Endothelial cell of umbilical vein (primary cell): ENCODE results near the gene CHCHD10. TPM values are rescaled to one million over a fixed set of nuclear protein-coding genes. Genes with fewer than 3 reads are reported as not detected.

Experiments used
- BruUV-seq: library from RNA; stranded (reverse); fragments of 400-500 nt; replicated peaks from 2 replicates; lab custom pipeline; 2021; lab: Mats Ljungman, UMichigan
- CTCF ChIA-PET: fragments of 300-600, 350-600 bp; sonication (Branson Sonifier 250); formaldehyde crosslinking; loops from one replicate; lab custom pipeline; 2021; ENCODE audit warnings: antibody characterized with exemption, inconsistent platforms; lab: Charles Lee
- POLR2A ChIA-PET: fragments of 300-600, 350-600 bp; sonication (Branson Sonifier 250); formaldehyde crosslinking; loops from one replicate; lab custom pipeline; 2021; ENCODE audit warnings: antibody characterized with exemption, inconsistent platforms; lab: Charles Lee
- DNase-seq: peaks from one replicate; pipeline ENCODE4 v3.0.0-alpha.2; 2011; ENCODE audit warnings: low read depth, low spot score
- FAIRE-seq: peaks from 2 replicates; lab custom pipeline; 2011; peaks lifted over from hg19 to GRCh38; lab: Jason Lieb, UNC
- H2AFZ ChIP-seq: 2 replicates; pipeline ENCODE4 v1.6.0; 2012; ENCODE audit warnings: low read depth, low read length, control low read depth, inconsistent platforms
- H3K27ac ChIP-seq: 2 replicates; pipeline ENCODE4 v1.5.1; 2011; ENCODE audit warnings: low read depth, mild to moderate bottlenecking, control low read depth, low read length, moderate library complexity; ENCODE audit not compliant: insufficient read depth
- H3K27me3 ChIP-seq, 2 experiments: 2 replicates each; pipeline versions ENCODE4 v1.6.0 to v1.6.1; 2011; ENCODE audit warnings: low read length in 2 of 2, mixed read lengths in 1 of 2; ENCODE audit not compliant: control insufficient read depth in 2 of 2, insufficient read depth in 2 of 2
- H3K36me3 ChIP-seq, 2 experiments: 2 replicates in 1 of 2; 3 replicates in 1 of 2; pipeline ENCODE4 v1.5.1; 2011; ENCODE audit warnings: low read length in 2 of 2, mild to moderate bottlenecking in 1 of 2, moderate library complexity in 1 of 2; ENCODE audit not compliant: control insufficient read depth in 2 of 2, insufficient read depth in 2 of 2; ENCODE audit errors: extremely low read depth in 1 of 2
- H3K4me1 ChIP-seq: 3 replicates; pipeline ENCODE4 v1.5.1; 2011; ENCODE audit warnings: mild to moderate bottlenecking, low read length; ENCODE audit not compliant: control insufficient read depth, insufficient read depth; ENCODE audit errors: extremely low read depth
- H3K4me2 ChIP-seq: 2 replicates; pipeline ENCODE4 v1.6.1; 2011; ENCODE audit warnings: low read length, control low read depth, mixed read lengths; ENCODE audit not compliant: insufficient read depth
- H3K4me3 ChIP-seq, 3 experiments: fragments of 200-600 bp in 1 of 3; sonication (generic), shearing (Covaris generic) in 1 of 3; replicated peaks in 1 of 3; 2 replicates each; pipeline ENCODE4 v1.5.1; 2011 to 2016; ENCODE audit warnings: control low read depth in 3 of 3, low read length in 3 of 3, mild to moderate bottlenecking in 2 of 3, inconsistent platforms in 1 of 3, low read depth in 1 of 3, moderate library complexity in 1 of 3; ENCODE audit not compliant: insufficient read depth in 1 of 3
- H3K79me2 ChIP-seq: 2 replicates; pipeline ENCODE4 v1.6.0; 2012; ENCODE audit warnings: low read length, inconsistent platforms; ENCODE audit not compliant: control insufficient read depth, insufficient read depth
- H3K9ac ChIP-seq: replicated peaks from 2 replicates; pipeline ENCODE3; 2011; ENCODE audit warnings: low read length, control low read depth; ENCODE audit not compliant: insufficient read depth; ENCODE audit errors: extremely low read depth
- H3K9me1 ChIP-seq: replicated peaks from 3 replicates; pipeline ENCODE4 v1.6.0; 2011; ENCODE audit warnings: mild to moderate bottlenecking, low read length; ENCODE audit not compliant: control insufficient read depth, insufficient read depth; ENCODE audit errors: extremely low read depth
- H3K9me3 ChIP-seq: replicated peaks from 2 replicates; pipeline ENCODE4 v1.5.1; 2012; ENCODE audit warnings: low read length, inconsistent platforms; ENCODE audit not compliant: control insufficient read depth, insufficient read depth
- H4K20me1 ChIP-seq: replicated peaks from 2 replicates; pipeline ENCODE3; 2011; ENCODE audit warnings: mild to moderate bottlenecking, low read length; ENCODE audit not compliant: control insufficient read depth, insufficient read depth; ENCODE audit errors: extremely low read depth
- EZH2 ChIP-seq: IDR thresholded peaks from 2 replicates; pipeline ENCODE4 v1.6.1; 2012; ENCODE audit warnings: borderline replicate concordance, low read depth, mild to moderate bottlenecking, moderate library complexity, low read length, inconsistent platforms; ENCODE audit not compliant: severe bottlenecking
- FOS ChIP-seq: IDR thresholded peaks from 2 replicates; pipeline ENCODE4 v1.6.1; 2011; ENCODE audit warnings: mild to moderate bottlenecking, low read length, moderate library complexity, borderline replicate concordance; ENCODE audit not compliant: insufficient read depth
- GATA2 ChIP-seq: IDR thresholded peaks from 2 replicates; pipeline ENCODE4 v1.7.0; 2011; ENCODE audit warnings: low read depth, mild to moderate bottlenecking, moderate library complexity, mixed read lengths, low read length; ENCODE audit not compliant: insufficient read length, insufficient read depth
- JUN ChIP-seq: IDR thresholded peaks from 2 replicates; pipeline ENCODE4 v1.6.1; 2011; ENCODE audit warnings: borderline replicate concordance, low read depth; ENCODE audit not compliant: insufficient read length, insufficient read depth
- MYC ChIP-seq: IDR thresholded peaks from one replicate; pipeline ENCODE4 v1.6.1; 2011; ENCODE audit warnings: mild to moderate bottlenecking, low read depth, low read length
- POLR2A ChIP-seq: IDR thresholded peaks from 2 replicates; pipeline ENCODE4 v1.6.1; 2012; ENCODE audit warnings: low read depth, mild to moderate bottlenecking, control low read depth, low read length
- POLR2AphosphoS5 ChIP-seq: IDR thresholded peaks from 2 replicates; pipeline ENCODE4 v1.6.1; 2012; ENCODE audit warnings: low read depth, mild to moderate bottlenecking, control low read depth, low read length, moderate library complexity; ENCODE audit not compliant: insufficient read depth
- dilution Hi-C: fragments of 300-500 bp; cut with MboI; formaldehyde crosslinking; loops from one replicate; pipeline ENCODE4 v1.15.0; 2019; ENCODE audit warnings: low sequenced_read_pairs; ENCODE audit not compliant: extremely low pct_ligation_motif_present
- intact Hi-C: fragments of 100-400 bp; cut with micrococcal nuclease; formaldehyde crosslinking; loops from one replicate; pipeline ENCODE4 v1.10.0; 2022
- polyA plus RNA-seq, 4 experiments: library from polyadenylated mRNA; depleted of rRNA in 3 of 4; stranded (reverse) in 3 of 4; unstranded in 1 of 4; fragments of >200 nt; gene quantifications; 2 replicates each; pipeline versions ENCODE4 v1.2.1 to v1.2.3, GENCODE V29; 2011 to 2012; ENCODE audit warnings: missing spikeins in 1 of 4
- total RNA-seq: library from RNA; stranded (reverse); gene quantifications from 2 replicates; pipeline ENCODE4 v1.2.3, GENCODE V29; 2021
- TF ChIP-seq, protein P1 (sequence below): IDR thresholded peaks from 2 replicates; pipeline ENCODE4 v1.6.1; 2011; ENCODE audit not compliant: insufficient read depth, insufficient read length
- TF ChIP-seq, protein P2 (sequence below), 2 donors: IDR thresholded peaks; 1 replicate in 1 of 2; 2 replicates in 1 of 2; pipeline ENCODE4 v1.5.1; 2011; ENCODE audit warnings: low read length in 2 of 2, mild to moderate bottlenecking in 2 of 2, moderate library complexity in 2 of 2, control low read depth in 1 of 2, inconsistent platforms in 1 of 2, low read depth in 1 of 2; ENCODE audit not compliant: insufficient read depth in 1 of 2; ENCODE audit errors: extremely low read depth in 1 of 2

CHCHD10 gene
- total and polyA plus RNA-seq, 2 donors (not counting 3 experiments of a cell fraction or from before 2014, with no cell fraction given) = 28.1 to 75.6 TPM

DNA sequence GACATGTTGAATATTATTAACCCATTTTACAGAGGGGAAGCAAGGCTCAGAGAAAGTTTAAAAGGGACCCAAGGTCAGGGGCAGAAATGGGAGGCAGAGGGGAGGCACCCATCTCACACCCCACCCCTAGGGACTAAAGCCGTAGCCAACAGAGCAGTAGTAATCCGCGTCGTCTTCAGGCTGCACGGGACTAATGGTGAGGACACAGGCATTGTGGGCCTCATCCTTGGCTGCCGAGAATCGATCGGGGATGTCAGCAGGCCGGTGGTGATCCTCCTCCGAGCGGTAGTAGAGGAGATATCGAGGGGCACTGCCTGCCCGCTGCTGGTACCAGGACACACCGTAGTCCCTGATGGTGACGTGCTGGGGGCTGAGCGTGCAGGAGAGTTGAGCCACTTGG, 15.0 kb downstream of the CHCHD10 start:
- ChIA-PET POLR2A (no interaction called here), CTCF (no interaction called here)
- TF ChIP-seq JUN (no peak), GATA2 (no peak), FOS (no peak), EZH2 (no peak), MYC (no peak), POLR2AphosphoS5 (no peak), POLR2A (no peak)
- TF ChIP-seq, protein P1, sequence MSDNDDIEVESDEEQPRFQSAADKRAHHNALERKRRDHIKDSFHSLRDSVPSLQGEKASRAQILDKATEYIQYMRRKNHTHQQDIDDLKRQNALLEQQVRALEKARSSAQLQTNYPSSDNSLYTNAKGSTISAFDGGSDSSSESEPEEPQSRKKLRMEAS = no peak
- TF ChIP-seq, protein P2, sequence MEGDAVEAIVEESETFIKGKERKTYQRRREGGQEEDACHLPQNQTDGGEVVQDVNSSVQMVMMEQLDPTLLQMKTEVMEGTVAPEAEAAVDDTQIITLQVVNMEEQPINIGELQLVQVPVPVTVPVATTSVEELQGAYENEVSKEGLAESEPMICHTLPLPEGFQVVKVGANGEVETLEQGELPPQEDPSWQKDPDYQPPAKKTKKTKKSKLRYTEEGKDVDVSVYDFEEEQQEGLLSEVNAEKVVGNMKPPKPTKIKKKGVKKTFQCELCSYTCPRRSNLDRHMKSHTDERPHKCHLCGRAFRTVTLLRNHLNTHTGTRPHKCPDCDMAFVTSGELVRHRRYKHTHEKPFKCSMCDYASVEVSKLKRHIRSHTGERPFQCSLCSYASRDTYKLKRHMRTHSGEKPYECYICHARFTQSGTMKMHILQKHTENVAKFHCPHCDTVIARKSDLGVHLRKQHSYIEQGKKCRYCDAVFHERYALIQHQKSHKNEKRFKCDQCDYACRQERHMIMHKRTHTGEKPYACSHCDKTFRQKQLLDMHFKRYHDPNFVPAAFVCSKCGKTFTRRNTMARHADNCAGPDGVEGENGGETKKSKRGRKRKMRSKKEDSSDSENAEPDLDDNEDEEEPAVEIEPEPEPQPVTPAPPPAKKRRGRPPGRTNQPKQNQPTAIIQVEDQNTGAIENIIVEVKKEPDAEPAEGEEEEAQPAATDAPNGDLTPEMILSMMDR (IDR thresholded peaks at IDR 0.05; ENCODE audit: extremely low read depth in 1 of 2, insufficient read depth in 1 of 2, low read depth in 1 of 2, low read length in 2 of 2) = no peak
- Histone ChIP-seq H3K4me2 (no peak overlapping the region), H3K27ac (no peak overlapping the region), H3K9me1 (no peaks in the 10 kb centered on the region), H3K36me3 (no peaks in the 10 kb centered on the region), H3K27me3 (no peaks in the 10 kb centered on the region), H3K9me3 (no peaks in the 10 kb centered on the region), H3K79me2 (no peaks in the 10 kb centered on the region), H2AFZ (no peak overlapping the region), H3K4me3 (no peak overlapping the region), H4K20me1 (no peaks in the 10 kb centered on the region), H3K4me1 (peaks cover 10% of the 10 kb centered on the region), H3K9ac (no peak overlapping the region)
- dilution Hi-C loops (no loop called here), intact Hi-C loops (no loop called here)
- no TSS peak for BruUV-seq
- DNase-seq = no peak
- FAIRE-seq = no peak
